Smooth muscle cell (in vitro differentiated cells): ENCODE results near the gene DAO. TPM values are rescaled to one million over a fixed set of nuclear protein-coding genes. Genes with fewer than 3 reads are reported as not detected.

Experiments
- DNase-seq: peaks from one replicate; lab custom pipeline; 2025; ENCODE audit not compliant: unreplicated experiment; lab: John Stamatoyannopoulos, UW
- H2AFZ ChIP-seq: fragments of 200-600 bp; sonication (generic); 2 replicates; pipeline ENCODE4 v1.6.0; 2016; ENCODE audit warnings: antibody characterized with exemption, low read depth, mild to moderate bottlenecking
- H3F3A ChIP-seq: fragments of 200-600 bp; sonication (generic); 2 replicates; pipeline ENCODE4 v1.6.0; 2017; ENCODE audit warnings: antibody characterized with exemption, low read depth
- H3K27ac ChIP-seq: fragments of 200-600 bp; sonication (generic); 2 replicates; pipeline ENCODE4 v1.5.1; 2016; ENCODE audit warnings: low read depth, mild to moderate bottlenecking
- H3K27me3 ChIP-seq: fragments of 200-600 bp; sonication (generic); 2 replicates; pipeline ENCODE4 v1.6.1; 2016; ENCODE audit warnings: low read depth, mild to moderate bottlenecking
- H3K36me3 ChIP-seq: fragments of 200-600 bp; sonication (generic); 2 replicates; pipeline ENCODE4 v1.5.1; 2016; ENCODE audit warnings: low read depth
- H3K4me1 ChIP-seq: fragments of 200-600 bp; sonication (generic); 2 replicates; pipeline ENCODE4 v1.5.1; 2016; ENCODE audit warnings: low read depth
- H3K4me2 ChIP-seq: fragments of 200-600 bp; sonication (generic); 2 replicates; pipeline ENCODE4 v1.6.0; 2016; ENCODE audit warnings: mild to moderate bottlenecking
- H3K4me3 ChIP-seq: fragments of 200-600 bp; sonication (generic); 2 replicates; pipeline ENCODE4 v1.5.1; 2016; ENCODE audit warnings: mild to moderate bottlenecking
- H3K79me2 ChIP-seq: fragments of 200-600 bp; sonication (generic); 2 replicates; pipeline ENCODE4 v1.6.0; 2016; ENCODE audit warnings: low read depth, mild to moderate bottlenecking
- H3K9ac ChIP-seq: fragments of 200-600 bp; sonication (generic); 2 replicates; pipeline ENCODE4 v1.6.0; 2016; ENCODE audit warnings: low read depth
- H3K9me3 ChIP-seq: fragments of 200-600 bp; sonication (generic); replicated peaks from 2 replicates; pipeline ENCODE4 v1.5.1; 2016; ENCODE audit warnings: low read depth
- H4K20me1 ChIP-seq: fragments of 200-600 bp; sonication (generic); 2 replicates; pipeline ENCODE4 v1.6.0; 2016; ENCODE audit warnings: low read depth
- CTCF ChIP-seq: fragments of 200-600 bp; sonication (generic); IDR thresholded peaks from 2 replicates; pipeline ENCODE4 v1.5.1; 2017; ENCODE audit warnings: borderline replicate concordance, mild to moderate bottlenecking, antibody characterized with exemption; ENCODE audit not compliant: insufficient read depth, poor library complexity, severe bottlenecking
- WGBS: methylation state at CpG from one replicate; pipeline ENCODE4 v1.1.7; 2016; ENCODE audit warnings: low lambda C conversion rate; 5-methylcytosine and 5-hydroxymethylcytosine counted together
- polyA plus RNA-seq: library from polyadenylated mRNA; unstranded; fragments of >200 nt; fragmentation: Nextera tagmentation; extraction: Ambion mirVana; gene quantifications from 2 replicates; pipeline ENCODE4 v1.2.1, GENCODE V29; 2016
- total RNA-seq: library from RNA; depleted of rRNA; stranded (reverse); fragments of >200 nt; gene quantifications from 2 replicates; pipeline ENCODE4 v1.2.3, GENCODE V29; 2014

DAO gene
- total and polyA plus RNA-seq, 2 experiments from 2014 or later: not detected

- TF ChIP-seq CTCF: no peak
- no peaks in the 10 kb centered on the region for H3F3A ChIP-seq
- 87% methylated on average over 4 of the region's 4 CpGs for WGBS
- H3K36me3 ChIP-seq: no peaks in the 10 kb centered on the region
- H4K20me1 ChIP-seq: no peaks in the 10 kb centered on the region
- no peaks in the 10 kb centered on the region for H3K9me3 ChIP-seq
- H3K4me3 ChIP-seq: no peak overlapping the region
- H3K79me2 ChIP-seq: no peaks in the 10 kb centered on the region
- no peaks in the 10 kb centered on the region for H3K4me1 ChIP-seq
- no peak for DNase-seq
- H3K27ac ChIP-seq: no peak overlapping the region
- no peak overlapping the region for H3K4me2 ChIP-seq
- H2AFZ ChIP-seq: no peak overlapping the region
- H3K27me3 ChIP-seq: no peaks in the 10 kb centered on the region
- no peak overlapping the region for H3K9ac ChIP-seq
These were observed 34.2 kb downstream of the DAO start for GRCh38 chr12:108914121-108914531.

DNA sequence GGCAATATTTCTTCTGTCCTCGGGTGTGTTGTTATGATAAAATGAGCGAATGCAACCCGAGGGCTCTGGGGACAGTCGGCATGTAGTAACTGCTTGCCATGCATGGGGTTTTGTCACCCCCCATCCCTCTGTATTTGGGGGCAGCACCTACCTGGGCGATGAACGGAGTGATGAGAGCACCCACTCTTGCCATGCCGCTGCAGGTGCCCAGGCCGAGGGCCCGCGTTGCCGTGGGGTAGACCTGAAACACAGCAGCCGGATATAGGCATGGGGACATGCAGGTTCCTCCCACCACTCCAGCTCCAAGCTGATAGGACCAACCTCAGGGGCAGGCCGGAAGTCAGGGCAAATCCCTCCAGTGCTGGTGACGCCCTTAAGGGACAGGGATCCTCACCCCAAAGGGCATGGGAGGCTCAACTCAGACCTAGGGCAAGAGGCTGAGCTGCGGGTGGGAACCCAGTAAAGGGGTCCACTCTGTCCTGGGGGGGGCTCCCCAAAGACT lies 35.8 kb downstream of the DAO start:
- Histone ChIP-seq H3K79me2 (no peaks in the 10 kb centered on the region), H3K4me3 (no peak overlapping the region), H3K9ac (no peak overlapping the region), H3K27ac (no peak overlapping the region), H3K4me1 (no peaks in the 10 kb centered on the region), H4K20me1 (no peaks in the 10 kb centered on the region), H3K27me3 (no peaks in the 10 kb centered on the region), H3K9me3 (no peaks in the 10 kb centered on the region), H3K36me3 (no peaks in the 10 kb centered on the region), H3K4me2 (no peak overlapping the region), H2AFZ (no peak overlapping the region), H3F3A (no peaks in the 10 kb centered on the region)
- 93% methylated on average over 15 of the region's 15 CpGs for WGBS
- DNase-seq: no peak
- no peak for TF ChIP-seq CTCF

GRCh38 chr12:108916336-108916735 lies 36.4 kb downstream of the DAO start:
- 81% methylated on average over 5 of the region's 5 CpGs for WGBS
- H3K9me3 ChIP-seq: no peaks in the 10 kb centered on the region
- H3K79me2 ChIP-seq: no peaks in the 10 kb centered on the region
- no peak overlapping the region for H3K9ac ChIP-seq
- no peak overlapping the region for H2AFZ ChIP-seq
- H3K27ac ChIP-seq: no peak overlapping the region
- H3K4me2 ChIP-seq: no peak overlapping the region
- no peaks in the 10 kb centered on the region for H3K27me3 ChIP-seq
- no peaks in the 10 kb centered on the region for H3F3A ChIP-seq
- no peaks in the 10 kb centered on the region for H3K36me3 ChIP-seq
- no peaks in the 10 kb centered on the region for H4K20me1 ChIP-seq
- no peak for DNase-seq
- no peak for TF ChIP-seq CTCF
- no peak overlapping the region for H3K4me3 ChIP-seq
- H3K4me1 ChIP-seq: no peaks in the 10 kb centered on the region

DNA sequence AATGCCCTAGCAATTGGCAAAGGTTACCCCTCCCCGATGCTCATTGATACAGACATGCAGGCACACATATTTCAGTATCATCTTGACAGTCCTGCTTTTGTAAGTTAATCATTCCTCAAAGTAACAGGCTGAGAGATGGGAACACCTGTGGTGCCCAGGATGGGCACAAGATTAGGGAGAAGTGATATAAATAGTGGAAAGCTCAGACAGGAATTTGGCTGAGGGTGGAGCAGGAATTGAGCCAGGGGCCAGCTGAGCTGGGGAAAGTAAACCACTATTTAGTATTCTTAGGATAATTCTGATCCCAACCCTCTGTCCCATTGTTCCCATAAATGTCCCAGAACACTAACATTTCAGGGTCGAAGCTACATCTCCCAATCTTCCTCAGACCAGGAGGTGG lies 38.3 kb downstream of the DAO start:
- H3K4me3 ChIP-seq: no peak overlapping the region
- 80% methylated on average over 2 of the region's 2 CpGs for WGBS
- H4K20me1 ChIP-seq: no peaks in the 10 kb centered on the region

More for the DNA sequence above, 38.3 kb downstream of the DAO start:
- Histone ChIP-seq H3K4me1 (no peaks in the 10 kb centered on the region), H3K27ac (no peak overlapping the region), H3K9ac (no peak overlapping the region), H3K4me2 (no peak overlapping the region), H3K27me3 (no peaks in the 10 kb centered on the region), H3K36me3 (no peaks in the 10 kb centered on the region), H3K79me2 (no peaks in the 10 kb centered on the region), H3K9me3 (no peaks in the 10 kb centered on the region), H3F3A (no peaks in the 10 kb centered on the region), H2AFZ (no peak overlapping the region)
- TF ChIP-seq CTCF: no peak
- DNase-seq: no peak
